ENCODE data around the gene PLA2G4A. TPM values are rescaled to one million over a fixed set of nuclear protein-coding genes. Genes with fewer than 3 reads are reported as not detected.

The PLA2G4A gene
- total and polyA plus RNA-seq, 2 donors (not counting 3 experiments of a cell fraction or from before 2014, with no cell fraction given) = 8.2 to 13.3 TPM

DNA sequence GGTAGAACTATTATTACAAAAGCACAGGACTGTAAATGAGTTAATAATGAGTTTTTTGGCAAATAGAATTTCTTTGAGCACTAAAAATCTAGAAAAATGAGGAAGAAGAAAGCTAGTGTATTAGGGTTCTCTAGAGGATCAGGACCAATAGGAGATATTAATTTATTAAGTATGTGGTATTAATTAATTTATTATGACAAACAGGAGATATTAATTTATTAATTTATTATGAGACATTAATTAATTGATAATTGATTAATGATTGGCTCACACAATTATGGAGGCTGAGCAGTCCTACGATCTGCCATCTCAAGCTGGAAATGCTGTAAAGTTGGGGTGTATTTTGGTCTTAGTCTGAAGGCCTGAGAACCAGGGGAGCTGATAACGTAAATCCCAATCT, 31.2 kb downstream of the PLA2G4A start:
- POLR2A ChIA-PET = no interaction called here
- BruUV-seq (replicated peaks) = no TSS peak
- no peaks in the 10 kb centered on the region for H3K79me2 ChIP-seq (ENCODE audit: control insufficient read depth, insufficient read depth, low read length)
- no peaks in the 10 kb centered on the region for H3K9me1 ChIP-seq (replicated peaks; ENCODE audit: control insufficient read depth, extremely low read depth, insufficient read depth, low read length)
- H3K4me1 ChIP-seq (ENCODE audit: control insufficient read depth, extremely low read depth, insufficient read depth, low read length) = no peaks in the 10 kb centered on the region
- H3K4me3 ChIP-seq (replicated peaks in 1 of 3; ENCODE audit: insufficient read depth in 1 of 3, low read depth in 1 of 3, low read length in 3 of 3) = no peak overlapping the region
- no peaks in the 10 kb centered on the region for H4K20me1 ChIP-seq (replicated peaks; ENCODE audit: control insufficient read depth, extremely low read depth, insufficient read depth, low read length)
- no peak for DNase-seq (ENCODE audit: low read depth, low spot score)
- no peak overlapping the region for H3K4me2 ChIP-seq (ENCODE audit: insufficient read depth, low read length)
- no peaks in the 10 kb centered on the region for H3K27me3 ChIP-seq (ENCODE audit: control insufficient read depth in 2 of 2, insufficient read depth in 2 of 2, low read length in 2 of 2)
- no peak overlapping the region for H3K27ac ChIP-seq (ENCODE audit: insufficient read depth, low read depth, low read length)
- H3K36me3 ChIP-seq (ENCODE audit: control insufficient read depth in 2 of 2, extremely low read depth in 1 of 2, insufficient read depth in 2 of 2, low read length in 2 of 2) = no peaks in the 10 kb centered on the region
- H3K9ac ChIP-seq (replicated peaks; ENCODE audit: extremely low read depth, insufficient read depth, low read length) = no peak overlapping the region
- intact Hi-C loops (cut with micrococcal nuclease) (no loop called here), dilution Hi-C loops (cut with MboI; ENCODE audit: extremely low pct_ligation_motif_present, low sequenced_read_pairs) (no loop called here)
- CTCF ChIA-PET = interaction anchor here (1.2 to 1.4 kb wide), 2 partner anchors 11 to 54 kb away, joined by 3 to 5 read pairs; no protein-coding TSS in a partner anchor
- no peak for FAIRE-seq
- TF ChIP-seq JUN (IDR thresholded peaks at IDR 0.05; ENCODE audit: borderline replicate concordance, insufficient read depth, insufficient read length, low read depth) = no peak
- TF ChIP-seq MYC (IDR thresholded peaks at IDR 0.05; ENCODE audit: low read depth, low read length) = no peak
- TF ChIP-seq EZH2 (IDR thresholded peaks at IDR 0.05; ENCODE audit: borderline replicate concordance, low read depth, low read length, severe bottlenecking) = no peak
- TF ChIP-seq POLR2A (IDR thresholded peaks at IDR 0.05; ENCODE audit: low read depth, low read length) = no peak
- no peak for TF ChIP-seq POLR2AphosphoS5 (IDR thresholded peaks at IDR 0.05; ENCODE audit: insufficient read depth, low read depth, low read length)
- TF ChIP-seq MAX (IDR thresholded peaks at IDR 0.05; ENCODE audit: insufficient read depth, insufficient read length) = no peak
- no peak for TF ChIP-seq FOS (IDR thresholded peaks at IDR 0.05; ENCODE audit: borderline replicate concordance, insufficient read depth, low read length)
- TF ChIP-seq CTCF (IDR thresholded peaks at IDR 0.05; ENCODE audit: extremely low read depth in 1 of 2, insufficient read depth in 1 of 2, low read depth in 1 of 2, low read length in 2 of 2) = no peak
- TF ChIP-seq GATA2 (IDR thresholded peaks at IDR 0.05; ENCODE audit: insufficient read depth, insufficient read length, low read depth, low read length) = no peak
- no peak overlapping the region for H2AFZ ChIP-seq (ENCODE audit: low read depth, low read length)
- H3K9me3 ChIP-seq (replicated peaks; ENCODE audit: control insufficient read depth, insufficient read depth, low read length) = no peaks in the 10 kb centered on the region
